ENCODE measurements around the gene DDX51.

DNA sequence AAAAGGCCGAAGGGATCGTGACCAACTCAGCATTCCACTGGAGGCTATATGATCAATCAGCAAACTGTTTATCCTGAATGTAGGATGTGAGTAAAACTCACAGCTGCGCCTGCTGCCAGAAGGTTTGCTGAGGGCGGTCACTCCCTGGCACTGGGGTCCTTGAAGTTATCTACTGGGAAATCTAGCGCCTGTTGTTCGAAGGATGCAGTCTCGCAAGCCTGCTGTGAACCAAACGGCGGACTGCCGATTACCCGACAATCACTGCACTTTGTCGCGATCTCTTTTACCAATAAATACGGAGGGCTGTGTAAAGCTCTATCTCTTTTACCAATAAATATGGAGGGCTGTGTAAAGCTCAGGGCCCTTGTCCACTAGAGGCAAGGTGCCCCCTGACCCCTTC, 12.9 kb downstream of the DDX51 start:
- TF ChIP-seq EZH2 (IDR thresholded peaks at IDR 0.05; ENCODE audit: insufficient read depth, poor library complexity, severe bottlenecking) (no peak), EZH2phosphoT487 (IDR thresholded peaks at IDR 0.05; ENCODE audit: insufficient read depth, low read depth) (no peak)
